D721Med (cell line): ENCODE results near the gene TPP1.

ENCODE experiments used
- DNase-seq: peaks from one replicate; pipeline ENCODE4 v3.0.0; 2011; ENCODE audit warnings: low spot score; ENCODE audit not compliant: insufficient read length
- FAIRE-seq: peaks from 2 replicates; lab custom pipeline; 2011; peaks lifted over from hg19 to GRCh38; lab: Jason Lieb, UNC
- TF ChIP-seq, protein P1 (sequence below): IDR thresholded peaks from 2 replicates; pipeline ENCODE4 v1.5.1; 2012; ENCODE audit warnings: mild to moderate bottlenecking, control low read depth; ENCODE audit not compliant: insufficient read depth; ENCODE audit errors: missing control alignments

Gene TPP1

DNA sequence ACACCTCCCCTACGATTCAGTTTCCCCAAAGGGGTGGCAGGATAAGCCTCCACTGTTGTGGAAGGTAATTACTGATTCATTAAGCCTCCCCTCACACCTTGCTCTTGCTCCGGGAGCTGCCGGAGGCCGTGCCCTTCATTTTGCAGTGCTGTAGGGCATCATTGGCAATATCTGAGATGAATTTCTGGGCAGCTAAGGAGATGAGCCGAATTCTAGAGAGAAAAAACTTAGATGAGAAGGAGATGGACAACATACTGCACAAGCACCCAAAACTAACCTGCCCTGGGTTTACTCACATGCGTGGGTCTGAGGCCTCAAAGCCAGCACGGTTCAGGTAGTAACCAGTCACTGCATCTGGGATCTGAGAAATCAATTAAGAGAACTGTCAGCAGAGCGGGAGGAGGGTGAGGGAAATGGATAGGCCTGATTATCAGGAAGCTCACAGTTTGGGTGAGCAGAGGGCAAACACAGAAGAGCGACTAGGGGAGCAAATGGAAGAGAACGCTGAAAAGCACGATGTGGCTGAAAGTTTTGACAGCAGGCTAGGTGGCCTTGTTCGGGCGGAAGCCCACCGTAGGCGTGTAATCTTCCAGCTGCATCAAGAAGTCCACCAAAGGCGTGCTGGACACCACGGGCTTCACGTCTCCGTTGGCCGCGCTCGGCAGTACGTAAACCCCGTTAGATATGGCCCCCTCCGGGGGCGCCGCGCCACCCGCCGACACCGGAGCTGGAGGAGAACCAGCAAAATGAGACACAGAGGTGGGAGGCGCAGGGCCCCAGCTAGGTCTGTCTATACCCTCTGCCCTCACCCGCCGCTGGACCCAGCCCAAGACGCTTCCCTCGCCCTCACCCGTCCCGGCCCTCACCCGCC, 7.9 kb downstream of the TPP1 start:
- DNase-seq: no peak
- TF ChIP-seq, protein P1, sequence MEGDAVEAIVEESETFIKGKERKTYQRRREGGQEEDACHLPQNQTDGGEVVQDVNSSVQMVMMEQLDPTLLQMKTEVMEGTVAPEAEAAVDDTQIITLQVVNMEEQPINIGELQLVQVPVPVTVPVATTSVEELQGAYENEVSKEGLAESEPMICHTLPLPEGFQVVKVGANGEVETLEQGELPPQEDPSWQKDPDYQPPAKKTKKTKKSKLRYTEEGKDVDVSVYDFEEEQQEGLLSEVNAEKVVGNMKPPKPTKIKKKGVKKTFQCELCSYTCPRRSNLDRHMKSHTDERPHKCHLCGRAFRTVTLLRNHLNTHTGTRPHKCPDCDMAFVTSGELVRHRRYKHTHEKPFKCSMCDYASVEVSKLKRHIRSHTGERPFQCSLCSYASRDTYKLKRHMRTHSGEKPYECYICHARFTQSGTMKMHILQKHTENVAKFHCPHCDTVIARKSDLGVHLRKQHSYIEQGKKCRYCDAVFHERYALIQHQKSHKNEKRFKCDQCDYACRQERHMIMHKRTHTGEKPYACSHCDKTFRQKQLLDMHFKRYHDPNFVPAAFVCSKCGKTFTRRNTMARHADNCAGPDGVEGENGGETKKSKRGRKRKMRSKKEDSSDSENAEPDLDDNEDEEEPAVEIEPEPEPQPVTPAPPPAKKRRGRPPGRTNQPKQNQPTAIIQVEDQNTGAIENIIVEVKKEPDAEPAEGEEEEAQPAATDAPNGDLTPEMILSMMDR: no peak
- FAIRE-seq: no peak

DNA sequence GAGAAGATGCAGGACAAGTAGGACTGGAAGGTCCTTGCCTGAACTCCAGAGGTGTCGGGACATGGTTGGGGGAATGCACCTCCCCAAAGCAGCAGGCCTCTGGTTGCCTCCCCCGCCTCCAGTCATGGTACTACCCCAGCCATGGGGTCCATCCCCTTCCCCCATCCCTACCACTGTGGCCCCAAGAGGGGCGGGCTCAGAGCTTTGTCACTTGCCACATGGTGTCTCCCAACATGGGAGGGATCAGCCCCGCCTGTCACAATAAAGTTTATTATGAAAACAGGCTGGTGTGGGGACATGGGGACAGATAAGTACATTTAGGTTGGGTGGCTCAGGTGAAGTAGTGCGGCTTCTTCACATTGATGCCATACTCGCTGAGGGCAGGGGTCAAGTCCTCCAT, 8.6 kb downstream of the TPP1 start:
- TF ChIP-seq, protein P1: no peak
- no peak for FAIRE-seq

DNA sequence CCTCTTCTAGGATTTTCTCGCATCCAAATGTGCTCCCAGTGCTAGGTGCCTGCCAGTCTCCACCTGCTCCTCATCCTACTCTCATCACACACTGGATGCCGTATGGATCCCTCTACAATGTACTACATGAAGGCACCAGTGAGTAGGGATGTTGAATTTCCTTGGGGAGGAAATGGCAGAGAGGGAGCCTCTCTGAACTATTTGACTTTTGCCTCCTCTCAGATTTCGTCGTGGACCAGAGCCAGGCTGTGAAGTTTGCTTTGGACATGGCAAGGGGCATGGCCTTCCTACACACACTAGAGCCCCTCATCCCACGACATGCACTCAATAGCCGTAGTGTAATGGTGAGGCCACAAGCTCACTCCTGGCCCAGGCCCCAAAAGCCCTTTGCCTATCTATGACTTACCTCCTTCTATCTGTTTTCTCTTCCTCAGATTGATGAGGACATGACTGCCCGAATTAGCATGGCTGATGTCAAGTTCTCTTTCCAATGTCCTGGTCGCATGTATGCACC, 9.7 kb downstream of the TPP1 start:
- DNase-seq: no peak
- TF ChIP-seq, protein P1: no peak
- FAIRE-seq: no peak

More for the DNA sequence above, 8.6 kb downstream of the TPP1 start:
- no peak for DNase-seq

DNA sequence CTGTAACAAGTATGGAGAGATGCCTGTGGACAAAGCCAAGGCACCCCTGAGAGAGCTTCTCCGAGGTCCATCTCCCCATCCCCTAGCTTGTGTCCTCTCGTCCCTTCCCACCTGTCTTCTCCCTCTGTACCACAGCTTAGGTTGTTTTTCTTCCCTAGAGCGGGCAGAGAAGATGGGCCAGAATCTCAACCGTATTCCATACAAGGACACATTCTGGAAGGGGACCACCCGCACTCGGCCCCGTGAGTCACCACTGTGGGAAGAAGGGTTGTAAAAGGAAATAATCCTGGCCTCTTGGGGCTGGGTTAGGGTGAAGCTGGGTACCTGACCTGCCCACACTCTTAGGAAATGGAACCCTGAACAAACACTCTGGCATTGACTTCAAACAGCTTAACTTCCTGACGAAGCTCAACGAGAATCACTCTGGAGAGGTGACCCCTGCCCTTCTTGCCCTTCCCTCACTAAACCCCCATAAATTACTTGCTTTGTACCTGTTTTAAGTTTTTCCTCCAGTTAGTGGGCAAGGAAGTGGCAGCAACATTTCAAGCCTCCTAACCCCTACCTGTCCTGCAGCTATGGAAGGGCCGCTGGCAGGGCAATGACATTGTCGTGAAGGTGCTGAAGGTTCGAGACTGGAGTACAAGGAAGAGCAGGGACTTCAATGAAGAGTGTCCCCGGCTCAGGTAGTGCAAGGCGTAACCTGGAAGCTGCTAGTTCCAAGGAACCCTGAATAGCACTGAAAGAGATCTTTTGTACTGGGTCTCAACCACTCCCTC, 10.3 kb downstream of the TPP1 start:
- FAIRE-seq (no peak), DNase-seq (no peak)
- TF ChIP-seq, protein P1: no peak

DNA sequence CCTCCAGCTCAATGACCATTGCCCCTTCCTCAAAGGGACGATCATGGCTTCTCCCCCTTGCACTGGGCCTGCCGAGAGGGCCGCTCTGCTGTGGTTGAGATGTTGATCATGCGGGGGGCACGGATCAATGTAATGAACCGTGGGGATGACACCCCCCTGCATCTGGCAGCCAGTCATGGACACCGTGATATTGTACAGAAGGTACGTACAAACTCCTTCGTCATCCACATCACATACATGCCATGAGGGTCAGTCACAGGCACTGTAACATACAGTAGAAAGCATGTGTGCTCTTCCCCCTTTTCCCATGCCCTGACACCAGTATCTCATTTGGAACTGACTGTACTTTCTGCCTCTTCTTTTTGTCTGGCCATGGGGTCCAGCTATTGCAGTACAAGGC, 11.2 kb downstream of the TPP1 start:
- TF ChIP-seq, protein P1: no peak
- FAIRE-seq (no peak), DNase-seq (no peak)

DNA sequence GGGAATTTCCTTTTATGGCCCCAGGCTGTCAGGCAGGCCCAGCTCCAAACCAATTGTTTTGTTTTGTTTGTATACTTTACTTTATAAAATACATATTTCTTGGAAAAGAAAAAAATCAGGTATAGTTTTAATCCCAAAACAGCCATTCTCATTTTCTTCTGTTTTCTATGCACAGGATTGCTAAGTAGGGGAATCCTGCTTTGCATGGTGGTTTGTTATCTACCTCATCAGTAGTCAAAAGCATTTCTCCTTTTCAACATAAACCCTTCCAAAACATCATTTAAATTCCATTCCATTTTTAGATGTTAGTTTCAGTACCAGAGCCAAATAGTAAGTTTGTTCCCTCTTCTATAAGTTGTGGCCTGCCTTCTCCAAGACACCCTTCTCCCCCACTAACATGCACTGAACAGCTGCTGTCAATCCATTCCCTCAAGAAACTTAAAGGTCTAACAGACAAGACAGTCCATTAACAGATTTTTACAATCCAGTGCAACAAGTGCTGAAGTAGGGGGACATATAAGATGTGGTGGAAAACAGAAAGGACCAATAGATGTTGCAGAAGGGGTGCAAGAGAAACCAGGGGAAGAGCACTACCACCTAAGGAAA, 11.9 kb downstream of the TPP1 start:
- TF ChIP-seq, protein P1: no peak
- no peak for DNase-seq
- no peak for FAIRE-seq
